Measurements from ENCODE around the gene LRCH4. TPM values are rescaled to one million over a fixed set of nuclear protein-coding genes. Genes with fewer than 3 reads are reported as not detected.

LRCH4 gene
- total RNA-seq, 1 donor = 22.5 TPM

GRCh38 chr7:100547872-100548271, 38.1 kb downstream of the LRCH4 start:
- H3K4me3 ChIP-seq (ENCODE audit: low read depth, low read length) = no peak overlapping the region
- DNase-seq (ENCODE audit: low read depth) = peak; percentile 15
- peak; percentile 5 for TF ChIP-seq CTCF (IDR thresholded peaks at IDR 0.05; ENCODE audit: insufficient read depth, low read depth, low read length)

GRCh38 chr7:100546926-100547800, 38.8 kb downstream of the LRCH4 start:
- no peak for TF ChIP-seq CTCF (IDR thresholded peaks at IDR 0.05; ENCODE audit: insufficient read depth, low read depth, low read length)

GRCh38 chr7:100546129-100546925, 39.6 kb downstream of the LRCH4 start:
- DNase-seq (ENCODE audit: low read depth) = peak; percentile 25
- no peak overlapping the region for H3K4me3 ChIP-seq (ENCODE audit: low read depth, low read length)
- TF ChIP-seq CTCF (IDR thresholded peaks at IDR 0.05; ENCODE audit: insufficient read depth, low read depth, low read length) = no peak

More at GRCh38 chr7:100546926-100547800, 38.8 kb downstream of the LRCH4 start:
- H3K4me3 ChIP-seq (ENCODE audit: low read depth, low read length) = no peak overlapping the region
- DNase-seq (ENCODE audit: low read depth) = no peak

- peak; percentile 86 for DNase-seq (ENCODE audit: low read depth)
- TF ChIP-seq CTCF (IDR thresholded peaks at IDR 0.05; ENCODE audit: insufficient read depth, low read depth, low read length) = peak; percentile 21
- no peak overlapping the region for H3K4me3 ChIP-seq (ENCODE audit: low read depth, low read length)
These were observed 40.4 kb downstream of the LRCH4 start for GRCh38 chr7:100545360-100546128.

- peak; percentile 58 for DNase-seq (ENCODE audit: low read depth)
- no peak for TF ChIP-seq CTCF (IDR thresholded peaks at IDR 0.05; ENCODE audit: insufficient read depth, low read depth, low read length)
- H3K4me3 ChIP-seq (ENCODE audit: low read depth, low read length) = no peak overlapping the region
These were observed 41.0 kb downstream of the LRCH4 start for GRCh38 chr7:100544967-100545359.

- no peak overlapping the region for H3K4me3 ChIP-seq (ENCODE audit: low read depth, low read length)
- DNase-seq (ENCODE audit: low read depth) = no peak
- no peak for TF ChIP-seq CTCF (IDR thresholded peaks at IDR 0.05; ENCODE audit: insufficient read depth, low read depth, low read length)
These were observed 41.5 kb downstream of the LRCH4 start for GRCh38 chr7:100544386-100544785.

All from fibroblast of villous mesenchyme (primary cell).